ENCODE data around the gene LHPP. TPM values are rescaled to one million over a fixed set of nuclear protein-coding genes. Genes with fewer than 3 reads are reported as not detected.

Gene LHPP
- total and polyA plus RNA-seq, 10 of the 15 experiments (the other 5 are each of a cell fraction or from before 2014, with no cell fraction given), result 0.79 to 9.8 (median 6.7) TPM

GRCh38 chr10:124508070-124508667 lies 46.5 kb downstream of the LHPP start:
- H3K9me3 ChIP-seq (replicated peaks; ENCODE audit: control insufficient read depth, insufficient read depth, low read length), result no peaks in the 10 kb centered on the region
- no peaks in the 10 kb centered on the region for H4K20me1 ChIP-seq (ENCODE audit: control insufficient read depth, insufficient read depth)
- TF ChIP-seq CBFB (IDR thresholded peaks at IDR 0.05; ENCODE audit: low read depth), result no peak
- no peak for TF ChIP-seq HSF1 (IDR thresholded peaks at IDR 0.05; ENCODE audit: low read depth, low read length)
- TF ChIP-seq CUX1 (IDR thresholded peaks at IDR 0.05; ENCODE audit: insufficient replicate concordance, low read depth, low read length), result no peak
- 0 out of 2 replicates have a peak, but pooled peaks have one; percentile 25 for TF ChIP-seq TCF3 (IDR thresholded peaks at IDR 0.05; ENCODE audit: borderline replicate concordance, insufficient read depth, low read depth, low read length)
- TF ChIP-seq CTCF (IDR thresholded peaks at IDR 0.05 in 2 of 3, conservative IDR thresholded peaks at IDR 0.05 in 1 of 3; ENCODE audit: control insufficient read depth in 2 of 3, extremely low read depth in 1 of 3, insufficient read depth in 1 of 3, low read depth in 3 of 3, low read length in 3 of 3), result no peak
- TF ChIP-seq PAX5 (IDR thresholded peaks at IDR 0.05; ENCODE audit: borderline replicate concordance, low read depth, low read length), result no peak
- H3K4me1 ChIP-seq (ENCODE audit: control insufficient read depth, insufficient read depth, low read length), result no peaks in the 10 kb centered on the region
- no peaks in the 10 kb centered on the region for H3K27me3 ChIP-seq (replicated peaks in 1 of 2; ENCODE audit: control insufficient read depth in 2 of 2, insufficient read depth in 2 of 2, low read length in 1 of 2)
- BruUV-seq (replicated peaks), result no TSS peak
- H3K27ac ChIP-seq (ENCODE audit: control insufficient read depth, insufficient read depth), result no peak overlapping the region
- H3K9ac ChIP-seq (ENCODE audit: control insufficient read depth, insufficient read depth, low read length), result no peak overlapping the region
- POLR2A ChIA-PET, result interaction anchor here (0.7 kb wide), 1 partner anchor 465 kb away, joined by 4 read pairs; no protein-coding TSS in a partner anchor
- DNase-seq (ENCODE audit: low read depth, low spot score) (no peak), FAIRE-seq (no peak), ATAC-seq (peak; percentile 66)
- H3K36me3 ChIP-seq (ENCODE audit: control insufficient read depth in 2 of 2, insufficient read depth in 2 of 2, low read length in 1 of 2), result no peaks in the 10 kb centered on the region
- SMC1A ChIA-PET (ENCODE audit: uncharacterized antibody, unreplicated experiment), result no interaction called here
- RAD21 ChIA-PET (ENCODE audit: unreplicated experiment), result no interaction called here
- H2AFZ ChIP-seq (ENCODE audit: control insufficient read depth, low read depth, low read length), result no peak overlapping the region
- CTCF ChIA-PET, result no interaction called here
- in situ Hi-C loops (cut with MboI), result no loop called here
- intact Hi-C loops (cut with micrococcal nuclease; ENCODE audit: unreplicated experiment), result loop anchor here (10.0 kb wide), 1 partner anchor 513 kb away; no protein-coding TSS in a partner anchor
- WGBS (ENCODE audit: insufficient coverage, insufficient replicate concordance, low lambda C conversion rate, missing lambda C conversion rate), result 25% methylated on average over 8 of the region's 8 CpGs
- H3K79me2 ChIP-seq (ENCODE audit: control insufficient read depth, insufficient read depth, low read length), result no peaks in the 10 kb centered on the region
- no peak overlapping the region for H3K4me2 ChIP-seq (ENCODE audit: control insufficient read depth, insufficient read depth)
- no peak overlapping the region for H3K4me3 ChIP-seq
